ENCODE results near the gene FRAT2. TPM values are rescaled to one million over a fixed set of nuclear protein-coding genes. Genes with fewer than 3 reads are reported as not detected.
A peak's percentile ranks its signal among the peaks of the same experiment; 100 is the strongest.
"Not testable (repeated sequence)": the region's sequence is repeated elsewhere in the genome, so short reads cannot be mapped to it uniquely, and the experiment has no call there.

Gene FRAT2
- total RNA-seq, 1 experiment from 2014 or later, result 4.7 TPM

GRCh38 chr10:97292097-97292861 is 42.2 kb downstream of the FRAT2 start, which contains the start of gene ARHGAP19:
Gene ARHGAP19 (minus strand): TSS chr10:97292637. CDS start chr10:97292627, 10 bp downstream.
- H3K36me3 ChIP-seq (ENCODE audit: insufficient read depth, low read length, poor library complexity, severe bottlenecking), result peaks cover 5% of the 10 kb centered on the region
- TF ChIP-seq EZH2 (IDR thresholded peaks at IDR 0.05; ENCODE audit: borderline replicate concordance, low read depth, low read length, poor library complexity, severe bottlenecking) (no peak), CTCF (conservative IDR thresholded peaks at IDR 0.05; ENCODE audit: low read depth, low read length) (no peak)
- H3K4me1 ChIP-seq (ENCODE audit: insufficient read depth, low read length, poor library complexity, severe bottlenecking), result no peaks in the 10 kb centered on the region
- peak within 1 kb of the TSS; percentile 95 for H3K27ac ChIP-seq (ENCODE audit: low read depth, low read length, poor library complexity, severe bottlenecking)
- ChIA-PET POLR2A (ENCODE audit: low non-redundant PET) (no interaction called here), CTCF (no interaction called here)
- peak within 1 kb of the TSS; percentile 79 for H3K4me3 ChIP-seq (ENCODE audit: low read depth, low read length, poor library complexity, severe bottlenecking)
- peak; percentile 99 for DNase-seq (ENCODE audit: low spot score)
- no peaks in the 10 kb centered on the region for H3K9me3 ChIP-seq (ENCODE audit: low read depth, low read length, poor library complexity, severe bottlenecking)
- intact Hi-C loops (cut with micrococcal nuclease; ENCODE audit: unreplicated experiment), result loop anchor here (2.0 kb wide), 1 partner anchor 43 kb away; the partner anchor contains the start of gene FRAT2
- no peaks in the 10 kb centered on the region for H3K27me3 ChIP-seq (replicated peaks; ENCODE audit: insufficient read depth, low read depth, low read length, poor library complexity)
- BruUV-seq (replicated peaks), result TSS peak; percentile 76

- intact Hi-C loops (cut with micrococcal nuclease; ENCODE audit: unreplicated experiment), result loop anchor here (2.0 kb wide), 1 partner anchor 43 kb away; the partner anchor contains the start of gene FRAT2
- H3K4me1 ChIP-seq (ENCODE audit: insufficient read depth, low read length, poor library complexity, severe bottlenecking), result no peaks in the 10 kb centered on the region
- no peaks in the 10 kb centered on the region for H3K27me3 ChIP-seq (replicated peaks; ENCODE audit: insufficient read depth, low read depth, low read length, poor library complexity)
- no peak for TF ChIP-seq EZH2 (IDR thresholded peaks at IDR 0.05; ENCODE audit: borderline replicate concordance, low read depth, low read length, poor library complexity, severe bottlenecking)
- TF ChIP-seq CTCF (conservative IDR thresholded peaks at IDR 0.05; ENCODE audit: low read depth, low read length), result no peak
- POLR2A ChIA-PET (ENCODE audit: low non-redundant PET), result no interaction called here
- no peak for DNase-seq (ENCODE audit: low spot score)
- H3K27ac ChIP-seq (ENCODE audit: low read depth, low read length, poor library complexity, severe bottlenecking), result peak overlapping the region; percentile 95
- H3K9me3 ChIP-seq (ENCODE audit: low read depth, low read length, poor library complexity, severe bottlenecking), result no peaks in the 10 kb centered on the region
- H3K36me3 ChIP-seq (ENCODE audit: insufficient read depth, low read length, poor library complexity, severe bottlenecking), result peaks cover 13% of the 10 kb centered on the region
- CTCF ChIA-PET, result interaction anchor here (0.6 kb wide), 1 partner anchor 14 kb away, joined by 4 read pairs; no protein-coding TSS in a partner anchor
- TSS peak; percentile 99 for BruUV-seq (replicated peaks)
- peak overlapping the region; percentile 79 for H3K4me3 ChIP-seq (ENCODE audit: low read depth, low read length, poor library complexity, severe bottlenecking)
Observed at GRCh38 chr10:97291357-97292096, 43.0 kb downstream of the FRAT2 start.

GRCh38 chr10:97290576-97291356 is 43.8 kb downstream of the FRAT2 start:
- CTCF ChIA-PET, result interaction anchor here (0.6 kb wide), 1 partner anchor 15 kb away, joined by 4 read pairs; no protein-coding TSS in a partner anchor
- H3K9me3 ChIP-seq (ENCODE audit: low read depth, low read length, poor library complexity, severe bottlenecking); intact Hi-C loops (cut with micrococcal nuclease; ENCODE audit: unreplicated experiment); DNase-seq (ENCODE audit: low spot score); H3K27me3 ChIP-seq (replicated peaks; ENCODE audit: insufficient read depth, low read depth, low read length, poor library complexity); H3K27ac ChIP-seq (ENCODE audit: low read depth, low read length, poor library complexity, severe bottlenecking); POLR2A ChIA-PET (ENCODE audit: low non-redundant PET); H3K4me1 ChIP-seq (ENCODE audit: insufficient read depth, low read length, poor library complexity, severe bottlenecking); BruUV-seq (replicated peaks): not testable (repeated sequence)
- Histone ChIP-seq H3K36me3 (ENCODE audit: insufficient read depth, low read length, poor library complexity, severe bottlenecking) (peaks cover 14% of the 10 kb centered on the region), H3K4me3 (ENCODE audit: low read depth, low read length, poor library complexity, severe bottlenecking) (peak overlapping the region; percentile 79)

- H3K27me3 ChIP-seq (replicated peaks; ENCODE audit: insufficient read depth, low read depth, low read length, poor library complexity); POLR2A ChIA-PET (ENCODE audit: low non-redundant PET); H3K9me3 ChIP-seq (ENCODE audit: low read depth, low read length, poor library complexity, severe bottlenecking); H3K4me1 ChIP-seq (ENCODE audit: insufficient read depth, low read length, poor library complexity, severe bottlenecking); H3K4me3 ChIP-seq (ENCODE audit: low read depth, low read length, poor library complexity, severe bottlenecking); DNase-seq (ENCODE audit: low spot score); CTCF ChIA-PET; H3K27ac ChIP-seq (ENCODE audit: low read depth, low read length, poor library complexity, severe bottlenecking); BruUV-seq (replicated peaks); intact Hi-C loops (cut with micrococcal nuclease; ENCODE audit: unreplicated experiment): not testable (repeated sequence)
- peaks cover 14% of the 10 kb centered on the region for H3K36me3 ChIP-seq (ENCODE audit: insufficient read depth, low read length, poor library complexity, severe bottlenecking)
Observed at GRCh38 chr10:97290076-97290475, 44.5 kb downstream of the FRAT2 start.

All from A673 (cell line).